Immature natural killer cell (primary cell): Measurements from ENCODE around the gene TUBB2B. TPM values are rescaled to one million over a fixed set of nuclear protein-coding genes. Genes with fewer than 3 reads are reported as not detected.
"Not testable (repeated sequence)": the region's sequence is repeated elsewhere in the genome, so short reads cannot be mapped to it uniquely, and the experiment has no call there.

Source experiments
- DNase-seq, 3 donors: peaks; one replicate each; pipeline ENCODE4 v3.0.0; 2022; ENCODE audit warnings: mixed read lengths in 1 of 3
- H3K27ac Mint-ChIP-seq, 6 donors: one replicate each; pipeline ENCODE4 v1.8.0; 2020; ENCODE audit warnings: mixed read lengths in 6 of 6, mild to moderate bottlenecking in 5 of 6, inconsistent platforms in 4 of 6, moderate library complexity in 3 of 6
- H3K27me3 Mint-ChIP-seq, 3 donors: one replicate each; pipeline ENCODE4 v1.8.0; 2020 to 2021; ENCODE audit warnings: low read depth in 3 of 3, mild to moderate bottlenecking in 3 of 3, mixed read lengths in 3 of 3, moderate library complexity in 3 of 3, inconsistent platforms in 1 of 3
- H3K36me3 Mint-ChIP-seq, 3 donors: one replicate each; pipeline ENCODE4 v1.8.0; 2020; ENCODE audit warnings: mixed read lengths in 3 of 3, inconsistent platforms in 2 of 3, mild to moderate bottlenecking in 2 of 3
- H3K4me1 Mint-ChIP-seq, 2 donors: one replicate each; pipeline ENCODE4 v1.8.0; 2020; ENCODE audit warnings: inconsistent platforms in 2 of 2, mild to moderate bottlenecking in 2 of 2, mixed read lengths in 2 of 2, moderate library complexity in 1 of 2
- H3K4me3 Mint-ChIP-seq, 5 donors: one replicate each; pipeline ENCODE4 v1.8.0; 2020; ENCODE audit warnings: mild to moderate bottlenecking in 5 of 5, mixed read lengths in 5 of 5, inconsistent platforms in 3 of 5, moderate library complexity in 3 of 5
- H3K9me3 Mint-ChIP-seq, 6 donors: one replicate each; pipeline ENCODE4 v1.8.0; 2020; ENCODE audit warnings: mild to moderate bottlenecking in 6 of 6, mixed read lengths in 6 of 6, inconsistent platforms in 4 of 6, moderate library complexity in 3 of 6
- polyA plus RNA-seq, 3 donors: library from polyadenylated mRNA; unstranded; fragments of 300-500 nt; fragmentation: Illumina TruSeq; gene quantifications; one replicate each; pipeline ENCODE4 v1.2.3, GENCODE V29; 2021

TUBB2B gene
- polyA plus RNA-seq, 3 donors from 2014 or later = 0.11 TPM; not detected in 2

DNA sequence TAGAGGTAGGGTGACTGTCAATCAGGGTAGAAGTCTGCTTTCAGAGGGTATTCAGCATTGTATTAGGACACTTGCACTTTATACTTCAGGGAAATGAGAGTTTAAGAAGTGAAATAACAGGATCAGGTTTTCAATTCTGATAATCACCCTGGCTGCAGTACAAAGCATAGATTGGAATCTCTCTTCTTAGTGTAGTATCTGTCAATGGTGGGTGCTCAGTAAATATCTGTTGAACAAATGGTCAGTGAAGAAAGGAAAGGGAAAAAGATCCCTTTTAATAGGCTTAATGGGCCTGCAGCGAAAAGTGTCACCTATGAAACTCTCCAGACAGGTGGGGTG, 18.7 kb downstream of the TUBB2B start:
- no peaks in the 10 kb centered on the region for H3K4me1 Mint-ChIP-seq
- no peaks in the 10 kb centered on the region for H3K9me3 Mint-ChIP-seq
- H3K36me3 Mint-ChIP-seq = no peaks in the 10 kb centered on the region
- peak overlapping the region in 1 of 5 donors; percentile 34 for H3K4me3 Mint-ChIP-seq
- H3K27ac Mint-ChIP-seq = no peak overlapping the region
- H3K27me3 Mint-ChIP-seq = peaks cover 0 to 25% (median 11%) of the 10 kb centered on the region in 3 donors
- DNase-seq = no peak

DNA sequence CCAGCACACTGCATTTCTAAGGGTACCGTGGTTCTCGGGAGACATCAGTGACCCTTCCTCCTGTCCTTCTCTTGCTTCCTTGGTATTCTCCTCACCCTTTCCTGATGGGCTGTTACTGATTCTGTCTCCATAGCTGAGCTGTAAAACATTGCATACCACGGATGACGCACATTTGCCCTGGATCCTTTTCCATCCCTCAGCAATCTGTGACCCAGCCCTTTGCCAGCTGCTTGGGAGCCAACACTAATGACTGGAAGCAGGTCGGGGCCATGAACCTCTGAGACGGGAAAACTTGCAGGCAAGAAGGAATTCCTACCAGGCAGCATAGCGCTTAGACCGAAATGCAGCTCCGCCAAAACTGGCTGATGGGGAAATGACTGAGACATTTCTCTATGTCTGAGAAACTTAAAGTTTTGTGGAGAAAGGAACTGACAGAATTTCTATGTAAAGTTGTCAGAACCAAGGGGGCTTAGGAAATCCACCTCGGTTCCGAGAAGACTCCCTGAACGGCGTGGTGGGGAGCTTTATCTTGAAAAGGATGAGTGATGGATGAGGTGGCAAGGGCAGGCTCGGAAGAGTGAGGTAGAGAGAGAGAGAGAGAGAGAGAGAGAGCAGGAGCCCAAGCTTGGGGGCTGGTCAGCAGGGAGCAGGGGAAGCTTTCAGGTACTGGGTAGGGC, 19.2 kb downstream of the TUBB2B start:
- DNase-seq = no peak
- no peaks in the 10 kb centered on the region for H3K36me3 Mint-ChIP-seq
- H3K9me3 Mint-ChIP-seq = peaks cover 0 to 3% (median 0%) of the 10 kb centered on the region in 6 donors
- H3K4me3 Mint-ChIP-seq = no peak overlapping the region
- no peaks in the 10 kb centered on the region for H3K4me1 Mint-ChIP-seq
- H3K27ac Mint-ChIP-seq = no peak overlapping the region
- peaks cover 0 to 25% (median 12%) of the 10 kb centered on the region in 3 donors for H3K27me3 Mint-ChIP-seq

- no peak for DNase-seq
- Mint-ChIP-seq H3K9me3 (peaks cover 0 to 3% (median 0%) of the 10 kb centered on the region in 6 donors), H3K27ac (no peak overlapping the region), H3K4me3 (no peak overlapping the region), H3K4me1 (no peaks in the 10 kb centered on the region), H3K36me3 (no peaks in the 10 kb centered on the region), H3K27me3 (peaks cover 0 to 24% (median 15%) of the 10 kb centered on the region in 3 donors)
Observed at GRCh38 chr6:3206339-3207015, 21.0 kb downstream of the TUBB2B start.

DNA sequence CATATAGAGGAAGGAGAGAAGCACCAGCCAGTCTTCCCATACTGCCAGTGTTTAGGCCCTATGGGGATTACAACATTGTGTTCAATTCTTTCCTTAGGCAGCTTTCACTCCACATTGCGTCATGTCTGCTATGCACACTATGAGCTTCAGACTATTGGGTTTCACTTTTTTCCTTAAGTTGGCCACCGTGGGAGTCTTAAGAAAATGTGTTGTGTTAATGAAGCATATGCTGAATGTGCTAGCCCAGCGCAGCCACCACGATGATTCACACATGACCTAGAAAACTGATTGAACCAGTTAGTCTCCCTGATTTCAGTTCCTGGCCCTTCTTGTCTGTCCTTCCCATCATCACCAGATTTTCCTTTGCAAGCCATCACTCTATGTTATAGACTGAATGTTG, 21.5 kb downstream of the TUBB2B start:
- peaks cover 0 to 24% (median 15%) of the 10 kb centered on the region in 3 donors for H3K27me3 Mint-ChIP-seq
- peaks cover 0 to 3% (median 0%) of the 10 kb centered on the region in 6 donors for H3K9me3 Mint-ChIP-seq

GRCh38 chr6:3204921-3205320, 22.5 kb downstream of the TUBB2B start:
- H3K4me1 Mint-ChIP-seq = no peaks in the 10 kb centered on the region
- H3K4me3 Mint-ChIP-seq = no peak overlapping the region
- peaks cover 0 to 22% (median 16%) of the 10 kb centered on the region in 3 donors for H3K27me3 Mint-ChIP-seq
- H3K27ac Mint-ChIP-seq = no peak overlapping the region
- no peaks in the 10 kb centered on the region for H3K36me3 Mint-ChIP-seq
- peaks cover 0 to 3% (median 0%) of the 10 kb centered on the region in 6 donors for H3K9me3 Mint-ChIP-seq
- DNase-seq = no peak

More for the DNA sequence above, 21.5 kb downstream of the TUBB2B start:
- no peak for DNase-seq
- no peak overlapping the region for H3K27ac Mint-ChIP-seq
- no peaks in the 10 kb centered on the region for H3K36me3 Mint-ChIP-seq
- no peaks in the 10 kb centered on the region for H3K4me1 Mint-ChIP-seq
- no peak overlapping the region for H3K4me3 Mint-ChIP-seq

GRCh38 chr6:3202999-3203696, 24.3 kb downstream of the TUBB2B start:
- H3K27me3 Mint-ChIP-seq = peaks cover 0 to 17% (median 13%) of the 10 kb centered on the region in 3 donors
- no peaks in the 10 kb centered on the region for H3K36me3 Mint-ChIP-seq
- no peak overlapping the region for H3K27ac Mint-ChIP-seq
- H3K9me3 Mint-ChIP-seq = peaks cover 0 to 3% (median 0%) of the 10 kb centered on the region in 6 donors
- H3K4me3 Mint-ChIP-seq = no peak overlapping the region
- no peak for DNase-seq
- no peaks in the 10 kb centered on the region for H3K4me1 Mint-ChIP-seq

GRCh38 chr6:3201388-3201787, 26.1 kb downstream of the TUBB2B start:
- Mint-ChIP-seq H3K27me3 (peaks cover 0 to 13% (median 9%) of the 10 kb centered on the region in 3 donors), H3K36me3 (no peaks in the 10 kb centered on the region), H3K27ac (no peak overlapping the region), H3K9me3 (peaks cover 0 to 3% (median 0%) of the 10 kb centered on the region in 6 donors), H3K4me3 (no peak overlapping the region), H3K4me1 (no peaks in the 10 kb centered on the region)
- DNase-seq = no peak

DNA sequence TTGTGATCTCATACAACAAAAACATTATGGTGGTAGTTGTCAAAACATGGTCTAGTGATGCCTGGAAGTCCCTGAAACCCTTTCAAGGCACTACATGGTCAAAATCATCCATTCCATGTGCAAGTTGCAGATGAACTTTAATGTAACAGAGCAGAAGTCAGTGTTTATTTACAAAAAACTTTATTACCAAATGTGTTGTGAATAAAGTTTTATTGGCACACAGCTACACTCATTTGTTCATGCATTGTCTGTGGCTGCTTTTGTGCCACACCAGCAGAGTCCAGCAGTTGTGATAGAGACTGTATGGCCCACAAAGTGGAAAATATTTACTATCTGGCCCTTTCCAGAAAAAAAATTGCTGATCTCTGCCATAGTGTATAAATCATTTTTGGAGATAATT, 26.8 kb downstream of the TUBB2B start:
- no peak for DNase-seq
- Mint-ChIP-seq H3K27me3 (peaks cover 0 to 13% (median 9%) of the 10 kb centered on the region in 3 donors), H3K4me3 (no peak overlapping the region), H3K4me1 (no peaks in the 10 kb centered on the region), H3K9me3 (peaks cover 0 to 3% (median 0%) of the 10 kb centered on the region in 6 donors), H3K36me3 (no peaks in the 10 kb centered on the region), H3K27ac (no peak overlapping the region)

GRCh38 chr6:3199382-3199781, 28.1 kb downstream of the TUBB2B start:
- Mint-ChIP-seq H3K4me3 (no peak overlapping the region), H3K27ac (no peak overlapping the region), H3K4me1 (no peaks in the 10 kb centered on the region), H3K27me3 (peaks cover 0 to 9% (median 9%) of the 10 kb centered on the region in 3 donors), H3K9me3 (peaks cover 0 to 3% (median 0%) of the 10 kb centered on the region in 6 donors), H3K36me3 (no peaks in the 10 kb centered on the region)
- no peak for DNase-seq

GRCh38 chr6:3197734-3198133, 29.7 kb downstream of the TUBB2B start:
- DNase-seq, H3K4me1 Mint-ChIP-seq, H3K27me3 Mint-ChIP-seq, H3K4me3 Mint-ChIP-seq, H3K9me3 Mint-ChIP-seq, H3K27ac Mint-ChIP-seq, H3K36me3 Mint-ChIP-seq: not testable (repeated sequence)

DNA sequence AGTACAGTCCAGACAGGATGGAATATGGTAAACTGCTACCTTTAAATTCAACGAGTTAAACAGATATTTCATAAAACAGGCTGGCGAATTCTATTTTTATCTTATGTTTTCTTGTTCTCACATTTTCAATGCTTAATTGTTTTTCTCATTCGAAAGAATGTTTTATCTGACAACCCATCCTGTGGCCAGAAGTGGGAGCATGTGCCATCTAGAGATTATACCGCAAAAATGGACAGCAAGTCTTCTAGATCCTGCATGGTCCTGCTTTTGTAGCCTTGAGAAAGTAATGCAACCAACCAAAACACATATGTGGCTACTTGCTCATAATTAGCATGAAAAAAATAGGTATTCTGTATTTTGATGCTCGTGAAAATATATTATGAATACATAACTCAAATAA, 30.7 kb downstream of the TUBB2B start:
- no peak overlapping the region for H3K27ac Mint-ChIP-seq
- no peaks in the 10 kb centered on the region for H3K9me3 Mint-ChIP-seq
- H3K36me3 Mint-ChIP-seq = no peaks in the 10 kb centered on the region
- H3K27me3 Mint-ChIP-seq = peaks cover 0 to 5% (median 3%) of the 10 kb centered on the region in 3 donors
- no peak overlapping the region for H3K4me3 Mint-ChIP-seq
- no peaks in the 10 kb centered on the region for H3K4me1 Mint-ChIP-seq
- no peak for DNase-seq

DNA sequence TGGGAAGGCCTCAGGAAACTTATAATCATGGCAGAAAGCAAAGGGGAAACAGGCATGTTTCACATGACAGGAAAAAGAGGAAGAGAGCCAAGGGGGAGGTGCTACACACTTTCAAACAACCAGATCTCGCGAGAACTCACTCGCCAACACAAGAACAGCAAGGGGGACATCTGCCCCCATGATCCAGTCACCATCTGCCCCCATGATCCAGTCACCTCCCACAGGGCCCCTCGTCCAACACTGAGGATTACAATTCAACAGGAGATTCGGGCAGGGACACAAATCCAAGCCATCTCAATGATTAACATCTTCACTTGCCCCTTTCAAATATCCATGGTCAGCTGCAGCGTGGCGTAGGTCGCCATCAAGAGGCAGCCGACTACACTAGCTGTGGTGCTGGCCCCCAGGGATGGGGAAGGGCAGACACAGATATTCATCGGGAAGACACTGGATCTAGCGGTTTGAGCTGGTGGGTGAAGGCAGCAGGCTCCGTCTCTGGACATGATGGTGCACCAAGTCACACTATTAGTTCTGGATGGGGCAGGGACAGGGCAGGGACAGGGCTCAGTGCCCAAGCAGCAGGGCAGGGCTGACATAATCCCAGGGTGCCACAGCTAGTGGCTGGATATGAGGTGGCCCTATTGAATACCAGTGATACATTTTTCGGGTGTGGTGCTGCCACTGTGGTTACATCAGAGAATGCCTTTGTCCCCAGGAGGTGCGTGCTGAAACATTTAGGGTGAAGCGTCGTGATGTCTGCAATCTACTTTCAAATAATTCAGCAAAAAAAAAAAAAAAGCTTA, 31.6 kb downstream of the TUBB2B start:
- Mint-ChIP-seq H3K4me3 (no peak overlapping the region), H3K36me3 (no peaks in the 10 kb centered on the region), H3K27me3 (peaks cover 0 to 5% (median 3%) of the 10 kb centered on the region in 3 donors), H3K27ac (no peak overlapping the region), H3K4me1 (no peaks in the 10 kb centered on the region), H3K9me3 (no peaks in the 10 kb centered on the region)
- DNase-seq = no peak

GRCh38 chr6:3195420-3195694, 32.1 kb downstream of the TUBB2B start:
- Mint-ChIP-seq H3K27ac (no peak overlapping the region), H3K9me3 (no peaks in the 10 kb centered on the region), H3K4me3 (no peak overlapping the region), H3K27me3 (peaks cover 0 to 5% (median 3%) of the 10 kb centered on the region in 3 donors), H3K36me3 (no peaks in the 10 kb centered on the region), H3K4me1 (no peaks in the 10 kb centered on the region)
- no peak for DNase-seq
